GM23248 (cell line): Measurements from ENCODE around the gene STUM. TPM values are rescaled to one million over a fixed set of nuclear protein-coding genes. Genes with fewer than 3 reads are reported as not detected.

Experiments used
- DNase-seq: peaks from one replicate; pipeline ENCODE4 v3.0.0-alpha.2; 2015
- H2AFZ ChIP-seq: fragments of 200-600 bp; sonication (generic); 2 replicates; pipeline ENCODE4 v1.6.1; 2016; ENCODE audit warnings: antibody characterized with exemption
- H3F3A ChIP-seq: fragments of 200-600 bp; sonication (generic); 2 replicates; pipeline ENCODE4 v1.6.1; 2016; ENCODE audit warnings: mild to moderate bottlenecking, antibody characterized with exemption, mixed run types; ENCODE audit not compliant: insufficient read depth
- H3K27ac ChIP-seq: fragments of 200-600 bp; sonication (generic); 2 replicates; pipeline ENCODE4 v1.5.1; 2016; ENCODE audit warnings: mild to moderate bottlenecking
- H3K27me3 ChIP-seq: fragments of 200-600 bp; sonication (generic); replicated peaks from 2 replicates; pipeline ENCODE4 v1.6.1; 2016; ENCODE audit warnings: mild to moderate bottlenecking; ENCODE audit not compliant: insufficient read depth
- H3K36me3 ChIP-seq: fragments of 200-600 bp; sonication (generic); 2 replicates; pipeline ENCODE4 v1.6.1; 2016; ENCODE audit warnings: low read depth, mild to moderate bottlenecking
- H3K4me1 ChIP-seq: fragments of 200-600 bp; sonication (generic); 2 replicates; pipeline ENCODE4 v1.6.1; 2016; ENCODE audit warnings: mild to moderate bottlenecking; ENCODE audit not compliant: insufficient read depth
- H3K4me2 ChIP-seq: fragments of 200-600 bp; sonication (generic); one replicate; pipeline ENCODE4 v1.6.1; 2016; ENCODE audit warnings: mild to moderate bottlenecking; ENCODE audit not compliant: unreplicated experiment
- H3K4me3 ChIP-seq: fragments of 200-600 bp; sonication (generic); 2 replicates; pipeline ENCODE4 v1.5.1; 2016; ENCODE audit warnings: mild to moderate bottlenecking
- H3K79me2 ChIP-seq: fragments of 200-600 bp; sonication (generic); 2 replicates; pipeline ENCODE4 v1.6.1; 2016; ENCODE audit warnings: mild to moderate bottlenecking; ENCODE audit not compliant: insufficient read depth
- H3K9ac ChIP-seq: fragments of 200-600 bp; sonication (generic); 2 replicates; pipeline ENCODE4 v1.6.1; 2016; ENCODE audit warnings: mild to moderate bottlenecking
- H3K9me2 ChIP-seq: fragments of 200-600 bp; sonication (generic); 2 replicates; pipeline ENCODE4 v1.6.1; 2016; ENCODE audit warnings: mixed run types, mild to moderate bottlenecking, moderate library complexity; ENCODE audit not compliant: insufficient read depth
- H3K9me3 ChIP-seq: fragments of 200-600 bp; sonication (generic); one replicate; pipeline ENCODE4 v1.6.1; 2017; ENCODE audit warnings: low read depth
- H4K20me1 ChIP-seq: fragments of 200-600 bp; sonication (generic); 2 replicates; pipeline ENCODE4 v1.6.0; 2016; ENCODE audit not compliant: insufficient read depth
- EZH2 ChIP-seq: fragments of 200-600 bp; sonication (generic); IDR thresholded peaks from 2 replicates; pipeline ENCODE4 v1.6.1; 2018; ENCODE audit warnings: antibody characterized with exemption, mild to moderate bottlenecking; ENCODE audit not compliant: insufficient read depth, poor library complexity, severe bottlenecking
- EZH2phosphoT487 ChIP-seq: fragments of 200-600 bp; sonication (generic); IDR thresholded peaks from 2 replicates; pipeline ENCODE4 v1.6.1; 2018; ENCODE audit warnings: antibody characterized with exemption, moderate library complexity, mild to moderate bottlenecking, low read depth; ENCODE audit not compliant: insufficient read depth
- WGBS, 2 experiments: methylation state at CpG; one replicate each; pipeline ENCODE4 v1.1.6; 2015 to 2017; ENCODE audit warnings: low lambda C conversion rate in 2 of 2, low coverage in 1 of 2; ENCODE audit errors: missing lambda C conversion rate in 2 of 2; 5-methylcytosine and 5-hydroxymethylcytosine counted together
- in situ Hi-C: fragments of 300-500 bp; cut with MboI; formaldehyde crosslinking; loops from 2 replicates; pipeline ENCODE4 v1.15.0; 2020
- polyA plus RNA-seq: library from polyadenylated mRNA; unstranded; fragments of >200 nt; fragmentation: Nextera tagmentation; extraction: Ambion mirVana; gene quantifications from 2 replicates; pipeline ENCODE4 v1.2.1, GENCODE V29; 2016
- total RNA-seq: library from RNA; depleted of rRNA; stranded (reverse); fragments of >200 nt; shearing (Covaris generic); gene quantifications from 2 replicates; pipeline ENCODE4 v1.2.3, GENCODE V29; 2014

STUM gene
- total and polyA plus RNA-seq, 2 experiments from 2014 or later, result under 0.01 TPM; not detected in 1

- Histone ChIP-seq H3K27me3 (no peaks in the 10 kb centered on the region), H3K9ac (no peak overlapping the region)
- 86 to 94% methylated on average over 6 of the region's 6 CpGs for WGBS, 2 experiments
Observed at GRCh38 chr1:226652613-226653012, 104.0 kb downstream of the STUM start.

GRCh38 chr1:226653311-226653921 lies 104.9 kb downstream of the STUM start:
- H3K9me2 ChIP-seq, result no peaks in the 10 kb centered on the region
- in situ Hi-C loops, result no loop called here
- WGBS, 2 experiments, result 83 to 86% methylated on average over 11 of the region's 11 CpGs
- H3K9me3 ChIP-seq, result no peaks in the 10 kb centered on the region
- peaks cover 13% of the 10 kb centered on the region for H3K4me1 ChIP-seq
- no peaks in the 10 kb centered on the region for H3K36me3 ChIP-seq
- H3K4me2 ChIP-seq, result no peak overlapping the region
- DNase-seq, result no peak
- no peak overlapping the region for H3K27ac ChIP-seq
- H4K20me1 ChIP-seq, result no peaks in the 10 kb centered on the region
- no peaks in the 10 kb centered on the region for H3K27me3 ChIP-seq
- no peak overlapping the region for H3K4me3 ChIP-seq
- no peak overlapping the region for H2AFZ ChIP-seq
- H3K79me2 ChIP-seq, result no peaks in the 10 kb centered on the region
- no peak overlapping the region for H3K9ac ChIP-seq
- no peak for TF ChIP-seq EZH2
- no peak for TF ChIP-seq EZH2phosphoT487
- peaks cover 5% of the 10 kb centered on the region; the same call in 1 of the 2 replicates for H3F3A ChIP-seq

More at GRCh38 chr1:226652613-226653012, 104.0 kb downstream of the STUM start:
- Histone ChIP-seq H3K4me3 (no peak overlapping the region), H3K4me1 (peaks cover 12% of the 10 kb centered on the region), H4K20me1 (no peaks in the 10 kb centered on the region), H3K4me2 (no peak overlapping the region), H3K9me3 (no peaks in the 10 kb centered on the region), H2AFZ (no peak overlapping the region), H3F3A (peaks cover 5% of the 10 kb centered on the region; the same call in 1 of the 2 replicates), H3K9me2 (no peaks in the 10 kb centered on the region), H3K79me2 (no peaks in the 10 kb centered on the region), H3K36me3 (no peaks in the 10 kb centered on the region), H3K27ac (no peak overlapping the region)
- no peak for TF ChIP-seq EZH2phosphoT487
- TF ChIP-seq EZH2, result no peak
- in situ Hi-C loops, result no loop called here
- DNase-seq, result no peak

GRCh38 chr1:226654046-226654667 lies 105.6 kb downstream of the STUM start:
- H3K4me3 ChIP-seq, result no peak overlapping the region
- in situ Hi-C loops, result no loop called here
- H4K20me1 ChIP-seq, result no peaks in the 10 kb centered on the region
- TF ChIP-seq EZH2, result no peak
- TF ChIP-seq EZH2phosphoT487, result no peak
- no peaks in the 10 kb centered on the region for H3K36me3 ChIP-seq
- no peaks in the 10 kb centered on the region for H3K27me3 ChIP-seq
- peaks cover 5% of the 10 kb centered on the region; the same call in 1 of the 2 replicates for H3F3A ChIP-seq
- no peaks in the 10 kb centered on the region for H3K9me2 ChIP-seq
- DNase-seq, result peak; percentile 21
- H3K9ac ChIP-seq, result no peak overlapping the region
- no peak overlapping the region; the same call in 1 of the 2 replicates for H2AFZ ChIP-seq
- no peaks in the 10 kb centered on the region for H3K79me2 ChIP-seq
- no peak overlapping the region for H3K4me2 ChIP-seq
- 78 to 82% methylated on average over 8 of the region's 8 CpGs for WGBS, 2 experiments
- no peaks in the 10 kb centered on the region for H3K9me3 ChIP-seq
- peaks cover 13% of the 10 kb centered on the region for H3K4me1 ChIP-seq
- H3K27ac ChIP-seq, result no peak overlapping the region

- 64 to 73% methylated on average over 8 of the region's 8 CpGs for WGBS, 2 experiments
- no peak overlapping the region for H3K27ac ChIP-seq
Observed at GRCh38 chr1:226654668-226655055, 106.1 kb downstream of the STUM start.

More at GRCh38 chr1:226654668-226655055, 106.1 kb downstream of the STUM start:
- Histone ChIP-seq H3K36me3 (no peaks in the 10 kb centered on the region), H3K9ac (no peak overlapping the region), H3K27me3 (no peaks in the 10 kb centered on the region), H3K79me2 (no peaks in the 10 kb centered on the region), H3F3A (peaks cover 5% of the 10 kb centered on the region; the same call in 1 of the 2 replicates), H3K4me1 (peaks cover 13% of the 10 kb centered on the region), H4K20me1 (no peaks in the 10 kb centered on the region), H2AFZ (no peak overlapping the region), H3K9me2 (no peaks in the 10 kb centered on the region), H3K9me3 (no peaks in the 10 kb centered on the region), H3K4me3 (no peak overlapping the region), H3K4me2 (no peak overlapping the region)
- in situ Hi-C loops, result no loop called here
- DNase-seq, result no peak
- no peak for TF ChIP-seq EZH2
- no peak for TF ChIP-seq EZH2phosphoT487
